GM19463 (cell line): ENCODE results near the gene SCARB1.

Experiments
- ATAC-seq: cut with Tn5 transposase; IDR thresholded peaks from one replicate; pipeline ENCODE4 v1.9.1; 2021; ENCODE audit warnings: mild to moderate bottlenecking, moderate library complexity; ENCODE audit not compliant: unreplicated experiment

SCARB1 gene

GRCh38 chr12:124778411-124778810 is 85.3 kb downstream of the SCARB1 start:
- no peak for ATAC-seq

- no peak for ATAC-seq
These were observed 86.0 kb downstream of the SCARB1 start for GRCh38 chr12:124777399-124778372.

- no peak for ATAC-seq
These were observed 87.5 kb downstream of the SCARB1 start for GRCh38 chr12:124776125-124776513.

GRCh38 chr12:124774462-124775167 is 89.0 kb downstream of the SCARB1 start:
- ATAC-seq: peak; percentile 74

GRCh38 chr12:124774054-124774461 is 89.6 kb downstream of the SCARB1 start:
- peak; percentile 40 for ATAC-seq

GRCh38 chr12:124772289-124773170 is 91.1 kb downstream of the SCARB1 start:
- no peak for ATAC-seq

GRCh38 chr12:124771462-124772288 is 92.0 kb downstream of the SCARB1 start:
- ATAC-seq: no peak

- ATAC-seq: no peak
These were observed 92.9 kb downstream of the SCARB1 start for GRCh38 chr12:124770728-124771127.

- no peak for ATAC-seq
These were observed 93.7 kb downstream of the SCARB1 start for GRCh38 chr12:124769881-124770512.

GRCh38 chr12:124769163-124769530 is 94.5 kb downstream of the SCARB1 start:
- no peak for ATAC-seq

- no peak for ATAC-seq
These were observed 95.1 kb downstream of the SCARB1 start for GRCh38 chr12:124768452-124769162.

GRCh38 chr12:124767066-124767821 is 96.4 kb downstream of the SCARB1 start:
- peak; percentile 69 for ATAC-seq

GRCh38 chr12:124766727-124767065 is 97.0 kb downstream of the SCARB1 start:
- no peak for ATAC-seq

- no peak for ATAC-seq
These were observed 97.8 kb downstream of the SCARB1 start for GRCh38 chr12:124765581-124766489.

GRCh38 chr12:124764870-124765580 is 98.6 kb downstream of the SCARB1 start:
- no peak for ATAC-seq

- no peak for ATAC-seq
These were observed 99.2 kb downstream of the SCARB1 start for GRCh38 chr12:124764451-124764850.

GRCh38 chr12:124763594-124763979 is 100.1 kb downstream of the SCARB1 start:
- ATAC-seq: no peak
